DND-41 (cell line): ENCODE results near the gene NCK1.

Source experiments
- EZH2 ChIP-seq: IDR thresholded peaks from 3 replicates; pipeline ENCODE4 v1.6.1; 2012; ENCODE audit warnings: borderline replicate concordance, low read depth, mild to moderate bottlenecking, moderate library complexity, low read length, inconsistent platforms; ENCODE audit not compliant: severe bottlenecking
- TF ChIP-seq, protein P1 (sequence below): IDR thresholded peaks from 2 replicates; pipeline ENCODE4 v1.5.1; 2012; ENCODE audit warnings: borderline replicate concordance, low read length, moderate library complexity, mild to moderate bottlenecking; ENCODE audit not compliant: poor library complexity, severe bottlenecking; ENCODE audit errors: extremely low read depth

DNA sequence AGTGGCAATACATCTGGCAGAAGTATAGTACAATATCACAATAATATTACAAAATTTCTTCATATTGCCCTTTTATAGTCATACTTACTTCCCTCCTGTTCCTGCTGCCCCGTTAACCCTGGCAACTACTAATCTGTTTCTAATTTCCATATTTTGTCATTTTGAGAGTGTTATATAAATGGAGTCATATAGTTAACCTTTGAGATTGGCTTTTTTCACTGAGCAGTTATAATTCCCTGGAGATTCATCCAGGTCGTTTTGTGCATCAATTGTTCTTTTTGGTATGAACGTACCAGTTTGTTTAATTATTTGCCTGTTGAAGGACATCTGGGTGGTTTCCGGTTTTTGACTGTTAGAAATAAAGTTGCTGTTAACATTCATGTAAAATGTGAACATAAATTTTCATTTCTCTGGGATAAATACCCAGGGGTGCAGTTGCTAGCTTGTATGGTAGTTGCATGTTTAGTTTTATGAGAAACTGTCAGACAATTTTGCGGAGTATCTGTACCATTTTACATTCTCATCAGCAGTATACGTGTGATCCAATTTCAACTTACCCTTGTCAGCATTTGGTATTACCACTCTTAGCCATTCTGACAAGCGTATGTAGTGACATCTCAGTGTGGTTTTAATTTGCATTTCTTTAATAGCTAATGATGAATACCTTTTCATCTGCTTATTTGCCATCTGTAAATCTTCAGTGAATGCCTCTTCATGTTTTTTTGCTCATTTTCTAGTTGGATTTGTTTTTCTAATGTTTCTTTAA, 63.6 kb downstream of the NCK1 start:
- TF ChIP-seq EZH2, result no peak
- TF ChIP-seq, protein P1, sequence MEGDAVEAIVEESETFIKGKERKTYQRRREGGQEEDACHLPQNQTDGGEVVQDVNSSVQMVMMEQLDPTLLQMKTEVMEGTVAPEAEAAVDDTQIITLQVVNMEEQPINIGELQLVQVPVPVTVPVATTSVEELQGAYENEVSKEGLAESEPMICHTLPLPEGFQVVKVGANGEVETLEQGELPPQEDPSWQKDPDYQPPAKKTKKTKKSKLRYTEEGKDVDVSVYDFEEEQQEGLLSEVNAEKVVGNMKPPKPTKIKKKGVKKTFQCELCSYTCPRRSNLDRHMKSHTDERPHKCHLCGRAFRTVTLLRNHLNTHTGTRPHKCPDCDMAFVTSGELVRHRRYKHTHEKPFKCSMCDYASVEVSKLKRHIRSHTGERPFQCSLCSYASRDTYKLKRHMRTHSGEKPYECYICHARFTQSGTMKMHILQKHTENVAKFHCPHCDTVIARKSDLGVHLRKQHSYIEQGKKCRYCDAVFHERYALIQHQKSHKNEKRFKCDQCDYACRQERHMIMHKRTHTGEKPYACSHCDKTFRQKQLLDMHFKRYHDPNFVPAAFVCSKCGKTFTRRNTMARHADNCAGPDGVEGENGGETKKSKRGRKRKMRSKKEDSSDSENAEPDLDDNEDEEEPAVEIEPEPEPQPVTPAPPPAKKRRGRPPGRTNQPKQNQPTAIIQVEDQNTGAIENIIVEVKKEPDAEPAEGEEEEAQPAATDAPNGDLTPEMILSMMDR, result no peak
